UCSD-AML1 (cell line): Measurements from ENCODE around the gene CRACDL.
"Not testable (repeated sequence)": the region's sequence is repeated elsewhere in the genome, so short reads cannot be mapped to it uniquely, and the experiment has no call there.

ENCODE experiments used
- DNase-seq: peaks from one replicate; lab custom pipeline; 2025; ENCODE audit not compliant: unreplicated experiment; lab: John Stamatoyannopoulos, UW

Gene CRACDL

DNA sequence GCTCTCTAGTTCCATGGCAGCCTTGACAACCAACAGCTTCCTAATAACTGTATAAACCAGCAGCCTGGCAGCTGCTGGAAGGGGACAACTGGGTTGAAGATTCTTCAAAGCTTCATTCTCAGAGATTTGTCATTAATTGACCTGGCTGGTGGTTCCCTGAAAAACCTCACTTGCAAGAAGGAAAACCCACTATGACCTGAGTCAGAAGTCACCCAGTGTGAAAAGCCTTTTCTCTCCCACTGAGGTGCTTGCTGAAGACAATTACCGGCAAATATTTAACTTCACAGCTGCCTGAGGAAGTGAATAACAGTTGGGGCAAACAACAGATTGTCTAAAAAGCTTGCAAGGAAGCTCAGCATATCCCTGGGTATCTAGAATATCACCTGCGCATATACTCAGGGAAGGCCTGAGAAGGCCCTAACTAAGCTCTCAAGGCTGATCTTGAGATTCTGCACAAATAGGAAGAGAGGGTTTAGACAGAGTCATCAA is 49.9 kb downstream of the CRACDL start:
- DNase-seq: no peak

DNA sequence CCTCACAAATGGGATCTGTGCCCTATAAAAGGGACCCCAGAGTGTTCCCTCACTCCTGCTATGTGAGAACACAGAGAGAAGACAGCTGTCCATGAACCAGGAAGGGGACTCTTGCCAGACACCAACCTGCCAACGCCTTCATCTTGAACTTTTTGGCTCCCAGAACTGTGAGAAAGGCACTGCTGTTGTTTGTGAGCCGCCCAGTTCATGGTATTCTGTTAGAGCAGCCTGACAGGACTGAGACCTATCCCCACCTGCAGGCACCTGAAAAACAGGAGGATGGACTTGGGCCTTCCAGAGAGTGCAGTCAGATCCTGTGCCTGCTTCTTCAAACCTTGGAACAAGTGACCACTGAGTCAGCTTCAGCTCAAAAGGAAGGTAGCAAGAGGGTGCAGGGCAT is 51.4 kb downstream of the CRACDL start:
- no peak for DNase-seq

DNA sequence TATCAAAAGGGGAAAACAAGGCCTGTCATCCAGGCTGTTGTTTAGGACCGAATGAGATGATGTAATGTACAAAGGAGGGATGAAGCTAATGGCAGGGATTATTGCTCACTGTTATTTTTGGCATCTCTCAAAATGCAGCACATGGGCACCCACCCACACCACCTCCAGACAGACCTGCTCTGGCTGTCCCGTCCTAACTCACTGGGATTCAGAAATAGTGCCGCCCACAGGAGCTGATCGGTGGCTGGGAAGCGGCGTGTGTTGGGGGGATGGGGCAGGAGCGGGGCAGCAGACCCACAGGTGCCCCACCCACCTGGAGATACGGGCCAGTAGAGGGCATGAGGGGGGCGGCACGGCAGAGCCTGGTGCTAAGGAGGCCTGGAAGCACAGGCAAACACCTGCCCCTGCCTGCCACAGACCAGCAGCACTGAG is 52.2 kb downstream of the CRACDL start:
- DNase-seq: no peak

DNA sequence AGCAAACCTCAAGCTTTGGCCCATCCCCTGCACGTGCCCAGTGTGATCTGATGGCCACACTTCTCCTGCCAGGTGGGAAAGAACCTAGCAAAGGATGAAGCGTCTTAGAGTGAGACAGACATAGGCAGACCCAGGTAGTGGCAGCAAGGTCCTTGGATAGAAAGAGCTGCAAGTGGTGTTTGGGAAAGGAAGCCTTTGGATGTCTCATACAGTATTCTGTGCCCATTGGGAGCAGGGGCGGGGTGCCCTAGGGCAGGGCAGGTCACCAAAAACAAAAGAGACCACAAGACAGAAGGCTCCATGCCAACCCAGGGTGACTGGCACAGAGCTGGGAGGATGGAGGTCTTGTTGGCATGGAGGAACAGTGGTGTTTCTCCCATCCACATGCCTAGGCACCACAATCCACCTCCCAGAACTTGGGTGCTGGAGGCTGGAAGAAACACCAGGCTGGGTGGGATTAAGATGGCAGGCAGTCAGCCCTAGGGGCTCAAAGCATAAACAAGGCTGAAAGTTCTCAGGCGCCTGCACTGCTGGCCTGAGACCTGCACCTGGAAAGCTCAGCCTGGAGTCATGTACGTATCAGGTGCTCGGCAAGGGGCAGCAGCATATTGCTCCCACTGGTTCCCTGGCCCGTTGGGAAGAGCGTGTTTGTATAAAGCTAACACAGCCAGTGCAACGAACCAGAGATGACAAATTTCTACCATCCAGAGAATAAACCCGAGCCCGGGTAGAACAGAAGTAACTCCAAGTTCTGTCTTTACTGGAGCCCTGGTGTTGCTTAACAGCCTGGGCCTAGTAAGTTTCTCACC is 52.9 kb downstream of the CRACDL start:
- no peak for DNase-seq

DNA sequence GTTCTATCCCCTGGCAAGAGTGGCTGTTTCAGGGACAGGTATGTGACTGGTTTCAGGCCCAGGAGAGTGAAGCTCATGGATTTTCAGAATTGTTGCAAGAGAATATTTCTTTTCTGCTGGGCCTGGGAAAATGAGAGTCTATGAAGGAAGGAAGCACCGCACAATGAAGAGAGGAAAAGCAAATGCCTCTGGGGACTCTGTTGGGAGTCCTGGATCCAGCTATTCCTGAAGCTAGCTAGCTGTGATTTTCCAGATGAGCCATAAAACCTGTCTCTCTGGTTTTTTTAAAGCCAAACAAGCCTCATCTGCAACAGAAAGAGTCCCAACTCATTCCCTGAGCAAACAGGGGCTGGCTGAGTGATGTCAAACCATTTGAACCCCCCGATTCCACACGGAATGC is 53.7 kb downstream of the CRACDL start:
- DNase-seq: no peak

DNA sequence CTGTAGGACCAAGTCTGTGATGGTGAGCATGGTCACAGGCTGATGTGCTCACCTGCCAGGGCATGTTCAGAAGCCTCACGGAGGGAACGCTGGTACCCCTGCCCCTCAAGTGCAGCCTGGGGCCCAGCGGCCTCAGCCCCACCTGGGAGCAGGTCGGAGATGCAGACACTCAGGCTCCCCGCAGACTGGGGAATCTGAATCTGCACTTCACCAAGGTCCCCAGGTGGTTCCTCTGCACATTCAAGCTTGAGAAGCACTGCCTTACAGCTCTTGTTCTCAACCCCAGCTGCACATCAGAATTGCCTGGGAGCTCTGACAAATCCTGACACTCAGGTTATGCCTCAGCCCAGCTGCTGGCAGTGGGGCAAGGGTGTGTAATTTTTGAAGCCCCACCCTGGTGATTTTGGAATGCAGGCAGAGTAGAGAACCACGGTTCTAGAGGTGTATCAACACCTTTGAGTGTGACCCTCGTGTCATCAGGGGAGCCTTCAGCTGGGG is 54.8 kb downstream of the CRACDL start:
- no peak for DNase-seq

DNA sequence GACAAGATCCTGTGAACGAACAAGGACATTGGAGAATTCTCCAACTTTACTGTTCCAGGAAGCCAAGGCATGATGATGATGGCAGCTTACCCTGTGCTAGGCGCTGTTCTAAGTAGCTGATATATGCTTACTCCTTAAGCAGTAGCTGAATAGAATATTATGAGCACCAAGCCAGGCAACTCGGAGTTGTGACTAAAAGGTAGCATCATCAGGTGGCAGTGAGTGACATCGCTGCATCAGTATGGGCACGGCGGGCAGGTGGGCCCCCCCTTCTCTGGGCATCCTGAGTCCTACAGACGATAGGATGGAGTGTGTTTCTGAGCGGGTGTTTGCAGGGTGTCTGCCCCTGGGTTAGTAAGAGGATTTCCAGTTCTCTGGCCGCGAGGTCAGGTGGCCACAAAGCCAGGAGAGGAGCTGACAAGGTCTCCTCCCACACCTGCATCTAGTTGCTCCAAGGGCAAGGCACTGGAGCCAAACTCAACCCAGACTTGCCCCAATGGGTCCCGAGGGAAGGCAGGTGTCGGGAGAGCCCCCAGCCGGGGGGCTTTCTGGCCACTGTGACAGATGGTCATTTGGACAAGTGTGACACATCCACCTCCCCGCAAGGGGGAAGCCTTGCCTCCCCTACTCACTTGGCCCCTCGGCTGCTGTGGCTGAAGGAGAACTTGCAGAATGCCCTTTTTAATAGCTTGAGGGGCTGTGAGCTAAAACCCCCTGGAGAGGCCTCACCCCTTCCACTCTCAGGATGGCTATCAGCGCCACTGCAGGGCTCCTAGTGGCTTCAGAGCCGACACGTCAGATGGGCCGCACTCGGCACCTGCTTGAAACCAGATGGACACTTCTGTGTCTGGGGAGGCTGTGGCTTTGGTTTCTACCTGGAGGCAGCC is 55.5 kb downstream of the CRACDL start:
- no peak for DNase-seq

DNA sequence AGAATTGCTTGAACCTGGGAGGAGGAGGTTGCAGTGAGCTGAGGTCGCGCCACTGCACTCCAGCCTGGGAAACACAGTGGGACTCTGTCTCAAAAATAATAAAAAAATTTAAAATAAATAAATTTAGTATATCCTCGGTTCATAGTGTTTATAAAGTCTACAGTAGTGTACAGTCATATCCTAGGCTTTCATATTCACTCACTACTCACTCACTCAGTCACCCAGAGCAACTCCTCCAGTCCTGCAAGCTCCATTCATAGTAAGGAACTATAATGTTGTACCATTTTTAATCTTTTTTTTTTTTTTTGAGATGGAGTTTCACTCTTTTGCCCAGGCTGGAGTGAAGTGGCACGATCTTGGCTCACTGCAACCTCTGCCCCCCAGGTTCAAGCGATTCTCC is 58.4 kb downstream of the CRACDL start:
- DNase-seq: not testable (repeated sequence)

DNA sequence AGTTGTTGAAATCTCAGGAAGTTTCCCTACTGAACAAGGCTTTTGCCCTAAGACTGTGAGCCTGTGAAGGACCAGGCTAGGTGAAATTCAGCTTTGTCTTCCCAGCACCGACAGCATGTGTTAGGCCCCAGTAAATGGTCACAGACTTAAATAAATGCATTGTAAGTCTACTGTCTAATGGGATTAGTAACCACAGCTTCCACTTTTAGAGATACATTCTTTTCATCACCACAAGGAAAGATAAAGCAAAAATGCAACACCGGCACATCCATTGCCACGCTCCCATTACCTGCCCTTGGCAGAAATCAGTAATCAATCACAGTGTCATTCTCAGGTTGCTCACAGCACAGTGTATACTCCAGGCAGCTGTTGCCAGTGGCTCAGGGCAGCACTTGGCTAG is 59.3 kb downstream of the CRACDL start:
- no peak for DNase-seq

DNA sequence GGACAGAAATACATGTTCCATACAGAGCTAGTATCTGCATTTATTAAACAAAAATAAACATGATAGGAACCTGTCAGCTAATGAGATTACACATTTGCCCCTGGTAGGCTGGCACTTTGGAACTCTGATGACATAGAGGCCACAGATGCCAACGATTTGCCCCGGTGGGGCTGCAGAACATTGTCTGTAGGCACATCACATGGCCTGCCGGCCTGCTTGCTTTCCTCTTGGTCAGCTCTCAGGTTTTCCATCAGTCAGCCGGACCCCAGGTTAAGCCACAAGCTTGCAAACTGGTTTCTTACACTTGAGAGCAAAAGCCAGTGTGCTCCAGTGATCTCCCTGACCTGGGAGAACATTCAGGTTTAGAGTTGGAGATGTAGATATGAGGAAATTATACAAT is 60.3 kb downstream of the CRACDL start:
- no peak for DNase-seq

DNA sequence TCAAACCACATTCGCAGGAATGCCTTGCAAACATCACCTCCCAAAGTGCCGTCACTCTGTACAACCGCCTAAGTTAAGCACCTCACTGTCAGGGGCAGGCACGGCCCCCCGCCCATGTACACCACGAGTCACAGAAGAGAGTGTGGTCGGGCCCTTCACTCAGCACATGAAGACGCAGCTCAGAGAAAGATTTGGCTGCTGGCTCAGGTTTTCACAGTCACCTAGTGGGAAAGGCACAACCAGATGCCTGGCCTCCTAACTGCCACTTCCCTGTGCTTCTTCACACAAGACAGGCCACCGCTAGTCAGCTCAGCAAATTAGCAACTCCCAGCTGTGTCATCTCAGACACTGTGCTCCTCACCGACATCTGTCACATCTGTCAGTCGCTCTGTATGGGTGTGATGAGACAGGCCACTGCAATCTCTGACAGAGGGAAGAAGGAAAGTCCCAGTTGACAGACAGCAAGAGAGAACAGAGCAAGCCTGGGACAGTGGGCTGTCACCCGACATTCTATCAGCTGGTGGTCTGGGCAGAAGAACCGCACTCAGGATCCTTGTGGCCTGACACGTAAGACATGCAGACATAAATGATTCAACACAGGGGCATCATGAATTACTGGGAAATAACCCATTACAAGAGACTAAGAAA is 60.8 kb downstream of the CRACDL start:
- DNase-seq: no peak

DNA sequence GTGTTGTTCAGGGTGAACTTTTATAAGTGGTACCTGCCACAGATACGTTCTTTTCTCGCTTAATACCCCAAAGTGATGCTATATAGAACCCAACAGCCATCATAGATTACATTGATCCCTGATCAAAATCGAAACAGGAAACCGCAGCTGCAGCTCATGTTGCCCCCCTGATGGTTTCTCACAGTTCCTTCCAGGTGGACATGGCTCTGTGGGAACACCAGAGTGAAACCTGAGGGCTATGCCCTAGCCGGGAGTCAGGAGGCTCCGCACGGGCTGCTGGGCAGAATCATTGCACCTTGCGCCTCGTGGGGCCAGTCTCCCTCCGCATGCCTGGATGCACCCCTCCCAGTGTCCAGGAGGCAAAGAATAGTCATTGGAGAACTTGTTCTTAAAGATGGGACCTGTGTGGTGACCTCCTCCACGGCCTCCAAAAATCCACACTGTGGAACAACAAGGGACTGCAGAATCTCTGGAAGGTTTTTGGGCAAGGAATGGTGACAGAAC is 61.8 kb downstream of the CRACDL start:
- no peak for DNase-seq

DNA sequence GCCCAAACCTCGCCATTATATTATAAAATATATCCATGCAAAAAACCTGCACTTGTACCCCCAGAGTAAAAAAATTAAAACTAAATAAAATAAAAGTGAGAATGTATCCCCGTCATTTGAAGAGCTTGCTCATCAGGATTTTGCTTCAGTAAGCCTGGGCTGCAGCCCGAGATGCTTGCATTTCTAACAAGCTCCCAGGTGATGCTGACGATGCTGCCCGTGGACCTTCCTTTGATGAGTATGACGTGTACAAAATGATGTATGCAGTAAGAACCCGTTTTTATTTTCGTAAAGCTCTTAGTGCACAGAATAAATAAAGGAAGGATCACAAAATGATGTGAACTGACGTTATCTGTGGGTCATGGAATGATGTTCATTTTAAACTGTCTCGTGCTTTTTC is 63.5 kb downstream of the CRACDL start:
- no peak for DNase-seq

DNA sequence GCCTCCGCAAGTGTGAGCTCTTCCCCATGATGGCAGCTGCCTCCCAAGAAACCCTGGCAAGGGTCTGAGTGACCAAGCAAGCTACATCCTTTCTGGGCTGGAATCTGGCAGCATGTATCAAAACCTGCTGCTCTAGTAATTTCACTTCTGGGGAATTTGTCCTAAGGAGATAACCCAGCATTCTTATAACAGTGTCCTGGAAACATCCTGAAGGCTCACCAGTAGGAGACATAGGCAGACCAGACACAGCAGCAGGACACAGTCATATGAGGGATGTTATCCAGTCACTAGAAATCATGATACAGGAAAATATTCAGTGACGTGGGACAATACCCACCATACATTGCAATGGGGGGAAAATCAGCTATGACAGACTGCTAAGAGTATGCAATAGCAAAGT is 64.5 kb downstream of the CRACDL start:
- no peak for DNase-seq

DNA sequence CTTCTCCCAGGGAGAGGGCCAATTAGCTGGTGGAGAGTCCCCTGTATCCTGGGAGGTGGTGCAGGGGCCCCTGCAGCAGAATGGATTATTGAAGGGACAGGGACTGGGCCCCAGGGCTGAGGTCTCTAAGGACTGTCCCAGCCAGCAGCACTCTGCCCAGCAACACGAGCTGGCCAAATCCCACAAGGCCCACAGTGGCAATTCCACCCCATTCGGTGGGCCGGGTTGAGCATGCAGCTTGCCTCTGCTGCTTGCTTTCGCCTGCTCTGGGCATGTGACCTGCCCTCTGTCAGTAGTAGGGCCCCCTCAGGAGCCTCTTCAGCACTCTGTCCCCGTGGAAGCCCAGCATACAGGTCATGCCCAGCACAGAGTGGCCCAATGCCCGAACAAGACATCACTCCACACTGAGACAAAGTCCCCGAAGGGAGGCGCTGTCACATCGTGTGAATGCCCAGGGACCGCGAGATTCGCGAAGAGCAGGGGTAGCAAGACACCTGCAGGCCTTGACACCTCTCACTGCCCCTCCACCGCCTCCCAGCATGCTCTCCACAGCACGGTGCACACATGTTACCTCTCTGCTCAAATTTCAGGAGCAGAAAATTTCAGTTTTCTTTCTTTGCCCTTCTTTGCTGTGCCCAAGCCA is 65.4 kb downstream of the CRACDL start:
- no peak for DNase-seq

DNA sequence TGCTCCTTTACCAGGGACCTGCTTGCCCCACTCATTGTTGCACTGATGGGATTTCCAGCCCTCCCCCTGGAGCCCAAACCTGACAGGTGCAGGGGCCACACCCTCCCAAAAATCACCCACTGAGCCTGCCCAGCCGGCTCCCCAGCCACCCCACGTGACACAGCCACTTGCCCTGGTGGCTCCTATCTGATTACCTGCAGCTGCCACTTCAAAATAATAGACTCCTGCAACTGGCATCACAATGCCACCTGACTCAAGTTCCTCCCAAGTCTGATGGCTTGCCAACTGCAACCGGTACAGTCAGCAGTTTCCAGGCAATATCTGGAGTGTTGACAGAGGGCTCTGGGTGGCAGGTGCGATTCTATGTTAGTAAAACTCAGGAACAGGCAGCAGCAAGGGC is 66.2 kb downstream of the CRACDL start:
- DNase-seq: no peak

DNA sequence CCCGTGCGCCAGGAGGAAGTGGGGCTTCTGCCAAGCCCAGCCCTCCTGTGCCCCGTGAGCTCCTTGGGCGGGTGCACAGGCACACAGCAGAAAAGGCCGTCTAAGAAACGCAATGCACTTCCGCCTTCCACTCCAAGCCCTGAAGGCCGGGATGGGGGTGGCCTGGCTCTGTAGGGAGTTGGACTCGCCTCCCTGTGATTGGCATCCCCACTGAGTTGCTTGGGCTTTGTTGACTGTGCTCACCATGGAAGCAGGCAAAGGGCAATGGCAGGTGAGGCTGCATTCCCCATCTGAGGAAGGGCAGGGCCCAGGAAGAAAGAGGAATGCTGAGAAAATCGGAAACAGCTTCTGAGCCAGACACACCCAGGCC is 66.8 kb downstream of the CRACDL start:
- no peak for DNase-seq

DNA sequence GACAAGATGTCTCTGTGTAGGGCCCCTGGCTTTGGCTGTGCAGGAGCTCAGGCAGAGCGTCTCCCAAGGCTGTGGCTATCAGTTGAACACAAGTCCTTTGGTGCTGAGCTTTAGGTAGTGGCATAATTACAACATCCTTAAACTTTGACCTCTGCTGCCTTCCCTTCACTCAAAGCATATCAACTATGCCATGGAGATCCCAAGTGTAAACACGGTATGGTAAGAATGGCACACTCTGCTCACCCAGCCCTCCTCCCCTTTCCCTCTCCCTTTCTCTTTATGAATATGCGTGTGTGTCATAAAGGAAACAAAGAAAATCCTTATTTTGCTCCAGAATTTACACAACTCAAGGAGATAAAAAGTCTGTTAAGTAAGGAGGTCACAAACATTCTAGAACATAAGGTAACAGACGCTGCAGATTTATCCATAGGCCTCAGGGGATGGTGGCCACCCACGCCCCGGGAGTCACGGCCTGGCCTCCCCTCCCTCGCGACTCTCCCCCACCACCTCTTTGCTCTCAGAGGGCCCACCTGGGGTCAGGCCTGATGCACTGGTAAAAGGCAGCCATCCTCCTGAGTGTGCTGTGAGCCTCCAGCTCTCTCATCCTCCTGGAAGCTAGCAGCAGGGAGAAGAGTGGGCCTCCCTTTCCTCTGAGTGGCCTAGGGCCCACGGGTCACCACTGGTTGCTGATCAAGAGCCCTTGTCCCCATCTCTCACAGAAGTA is 67.3 kb downstream of the CRACDL start:
- no peak for DNase-seq

DNA sequence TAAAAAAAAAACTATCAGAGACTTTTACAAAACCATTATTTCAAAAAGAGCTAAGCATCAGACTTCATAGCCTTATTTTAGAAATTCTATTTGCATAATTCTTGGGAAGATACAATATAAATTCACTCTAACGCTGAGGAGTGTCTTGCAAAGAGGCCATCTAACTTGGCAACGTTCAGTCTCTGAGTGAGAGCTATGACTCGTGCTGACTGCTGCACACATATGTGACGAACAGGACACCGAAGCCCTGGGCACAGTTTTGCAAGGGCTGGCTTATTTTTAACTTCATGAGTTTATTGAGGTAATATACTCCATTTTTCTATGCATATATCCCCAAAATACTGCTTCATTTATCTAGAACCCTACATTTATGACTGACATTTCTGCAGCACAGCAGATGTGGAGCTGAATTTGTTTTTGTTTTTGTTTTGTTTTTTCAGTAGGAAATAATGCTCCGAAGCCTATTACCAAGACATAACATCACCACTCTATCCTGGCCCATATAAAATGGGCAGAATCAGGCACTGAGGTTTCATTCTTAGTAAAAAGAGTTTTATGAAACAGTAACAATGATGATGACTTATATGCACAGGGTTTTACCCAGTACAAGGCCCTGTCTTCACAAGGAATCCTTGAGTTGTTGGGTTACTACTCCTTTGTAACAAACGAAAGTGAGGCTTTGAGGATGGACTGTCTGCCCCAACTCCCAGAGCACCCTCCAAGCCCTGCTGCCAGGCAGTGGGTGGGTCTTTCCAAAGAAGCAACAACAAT is 68.3 kb downstream of the CRACDL start:
- no peak for DNase-seq
